ENCODE results near the gene COL4A4.

Gene COL4A4

GRCh38 chr2:227160164-227160563 lies 3.8 kb downstream of the COL4A4 start:
- no peak overlapping the region for H3K4me2 ChIP-seq (ENCODE audit: low read depth, low read length, poor library complexity, severe bottlenecking)
- no peaks in the 10 kb centered on the region; the same call in 1 of the 2 replicates for H4K20me1 ChIP-seq (ENCODE audit: low read depth, low read length)
- H3K79me2 ChIP-seq (ENCODE audit: insufficient read depth, low read length): peaks cover under 1% of the 10 kb centered on the region; the same call in 1 of the 2 replicates
- no peaks in the 10 kb centered on the region for H3K9me3 ChIP-seq (ENCODE audit: insufficient read depth, low read length)
- H3K27me3 ChIP-seq (ENCODE audit: low read length): no peaks in the 10 kb centered on the region
- H3F3A ChIP-seq (ENCODE audit: insufficient read depth): peaks cover 12% of the 10 kb centered on the region; the same call in 1 of the 2 replicates
- H3K4me3 ChIP-seq (ENCODE audit: insufficient read depth, low read length, poor library complexity, severe bottlenecking): no peak overlapping the region
- H3K9me2 ChIP-seq (replicated peaks; ENCODE audit: insufficient read depth, low read length): no peaks in the 10 kb centered on the region
- H3K36me3 ChIP-seq (ENCODE audit: low read length): no peaks in the 10 kb centered on the region
- H3K9ac ChIP-seq (ENCODE audit: low read length): no peak overlapping the region
- no peak overlapping the region for H3K27ac ChIP-seq (ENCODE audit: low read depth, low read length)
- TF ChIP-seq EZH2phosphoT487 (conservative IDR thresholded peaks at IDR 0.05; ENCODE audit: low read length) (no peak), CTCF (IDR thresholded peaks at IDR 0.05; ENCODE audit: insufficient read depth, low read length, poor library complexity, severe bottlenecking) (no peak)
- H2AFZ ChIP-seq (ENCODE audit: low read depth, low read length, severe bottlenecking): no peak overlapping the region

GRCh38 chr2:227154986-227155774 lies 8.8 kb downstream of the COL4A4 start:
- Histone ChIP-seq H3K36me3 (ENCODE audit: low read length) (no peaks in the 10 kb centered on the region), H3K9me2 (replicated peaks; ENCODE audit: insufficient read depth, low read length) (no peaks in the 10 kb centered on the region), H3K79me2 (ENCODE audit: insufficient read depth, low read length) (no peaks in the 10 kb centered on the region), H3K9me3 (ENCODE audit: insufficient read depth, low read length) (no peaks in the 10 kb centered on the region), H2AFZ (ENCODE audit: low read depth, low read length, severe bottlenecking) (no peak overlapping the region), H3K27ac (ENCODE audit: low read depth, low read length) (no peak overlapping the region), H3K4me2 (ENCODE audit: low read depth, low read length, poor library complexity, severe bottlenecking) (no peak overlapping the region), H3K27me3 (ENCODE audit: low read length) (no peaks in the 10 kb centered on the region), H3K4me3 (ENCODE audit: insufficient read depth, low read length, poor library complexity, severe bottlenecking) (no peak overlapping the region), H3F3A (ENCODE audit: insufficient read depth) (no peaks in the 10 kb centered on the region), H3K9ac (ENCODE audit: low read length) (no peak overlapping the region), H4K20me1 (ENCODE audit: low read depth, low read length) (no peaks in the 10 kb centered on the region; the same call in 1 of the 2 replicates)
- TF ChIP-seq CTCF (IDR thresholded peaks at IDR 0.05; ENCODE audit: insufficient read depth, low read length, poor library complexity, severe bottlenecking) (no peak), EZH2phosphoT487 (conservative IDR thresholded peaks at IDR 0.05; ENCODE audit: low read length) (no peak)

GRCh38 chr2:227153758-227154486 lies 10.1 kb downstream of the COL4A4 start:
- Histone ChIP-seq H3K36me3 (ENCODE audit: low read length) (no peaks in the 10 kb centered on the region), H3K9me3 (ENCODE audit: insufficient read depth, low read length) (no peaks in the 10 kb centered on the region), H3F3A (ENCODE audit: insufficient read depth) (no peaks in the 10 kb centered on the region), H3K9ac (ENCODE audit: low read length) (no peak overlapping the region), H2AFZ (ENCODE audit: low read depth, low read length, severe bottlenecking) (no peak overlapping the region), H3K9me2 (replicated peaks; ENCODE audit: insufficient read depth, low read length) (no peaks in the 10 kb centered on the region), H3K4me2 (ENCODE audit: low read depth, low read length, poor library complexity, severe bottlenecking) (no peak overlapping the region), H3K27me3 (ENCODE audit: low read length) (no peaks in the 10 kb centered on the region), H3K27ac (ENCODE audit: low read depth, low read length) (no peak overlapping the region), H3K79me2 (ENCODE audit: insufficient read depth, low read length) (no peaks in the 10 kb centered on the region), H4K20me1 (ENCODE audit: low read depth, low read length) (no peaks in the 10 kb centered on the region; the same call in 1 of the 2 replicates), H3K4me3 (ENCODE audit: insufficient read depth, low read length, poor library complexity, severe bottlenecking) (no peak overlapping the region)
- TF ChIP-seq EZH2phosphoT487 (conservative IDR thresholded peaks at IDR 0.05; ENCODE audit: low read length) (no peak), CTCF (IDR thresholded peaks at IDR 0.05; ENCODE audit: insufficient read depth, low read length, poor library complexity, severe bottlenecking) (no peak)

All from SU-DHL-6 (cell line).